Epithelial cell of esophagus (primary cell): ENCODE data around the gene SYVN1.

Experiments used
- DNase-seq: peaks from one replicate; pipeline ENCODE4 v3.0.0; 2010; ENCODE audit warnings: low read depth
- H3K4me3 ChIP-seq: 2 replicates; pipeline ENCODE4 v1.5.1; 2011; ENCODE audit warnings: mild to moderate bottlenecking, low read length, control low read depth
- TF ChIP-seq, protein P1 (sequence below): IDR thresholded peaks from 2 replicates; pipeline ENCODE4 v1.5.1; 2011; ENCODE audit warnings: low read depth, mild to moderate bottlenecking, low read length, control low read depth, inconsistent platforms; ENCODE audit not compliant: insufficient read depth; ENCODE audit errors: missing control alignments

The SYVN1 gene

DNA sequence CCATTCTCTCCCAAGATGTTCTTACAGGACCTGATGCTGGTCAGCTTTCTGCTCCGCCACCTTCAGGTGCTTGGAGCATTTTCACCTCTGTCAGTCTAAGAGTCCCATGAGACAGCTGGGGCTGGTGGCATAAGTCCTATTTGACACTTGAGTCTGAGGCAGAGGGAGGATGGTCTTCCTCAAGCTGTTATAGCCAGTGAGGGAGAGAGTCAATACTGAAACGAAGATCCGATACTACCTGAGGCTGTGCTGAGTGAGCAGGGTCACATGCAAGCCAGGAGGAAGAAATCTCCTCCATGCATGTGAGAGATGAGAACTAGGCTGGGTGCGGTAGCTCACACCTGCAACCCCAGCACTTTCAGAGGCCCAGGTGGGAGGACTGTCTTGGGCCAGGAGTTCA lies 44.7 kb downstream of the SYVN1 start:
- TF ChIP-seq, protein P1, sequence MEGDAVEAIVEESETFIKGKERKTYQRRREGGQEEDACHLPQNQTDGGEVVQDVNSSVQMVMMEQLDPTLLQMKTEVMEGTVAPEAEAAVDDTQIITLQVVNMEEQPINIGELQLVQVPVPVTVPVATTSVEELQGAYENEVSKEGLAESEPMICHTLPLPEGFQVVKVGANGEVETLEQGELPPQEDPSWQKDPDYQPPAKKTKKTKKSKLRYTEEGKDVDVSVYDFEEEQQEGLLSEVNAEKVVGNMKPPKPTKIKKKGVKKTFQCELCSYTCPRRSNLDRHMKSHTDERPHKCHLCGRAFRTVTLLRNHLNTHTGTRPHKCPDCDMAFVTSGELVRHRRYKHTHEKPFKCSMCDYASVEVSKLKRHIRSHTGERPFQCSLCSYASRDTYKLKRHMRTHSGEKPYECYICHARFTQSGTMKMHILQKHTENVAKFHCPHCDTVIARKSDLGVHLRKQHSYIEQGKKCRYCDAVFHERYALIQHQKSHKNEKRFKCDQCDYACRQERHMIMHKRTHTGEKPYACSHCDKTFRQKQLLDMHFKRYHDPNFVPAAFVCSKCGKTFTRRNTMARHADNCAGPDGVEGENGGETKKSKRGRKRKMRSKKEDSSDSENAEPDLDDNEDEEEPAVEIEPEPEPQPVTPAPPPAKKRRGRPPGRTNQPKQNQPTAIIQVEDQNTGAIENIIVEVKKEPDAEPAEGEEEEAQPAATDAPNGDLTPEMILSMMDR: no peak
- no peak for DNase-seq
- H3K4me3 ChIP-seq: no peak overlapping the region

GRCh38 chr11:65087827-65088226 lies 46.5 kb downstream of the SYVN1 start:
- DNase-seq: no peak
- TF ChIP-seq, protein P1: no peak
- no peak overlapping the region for H3K4me3 ChIP-seq

DNA sequence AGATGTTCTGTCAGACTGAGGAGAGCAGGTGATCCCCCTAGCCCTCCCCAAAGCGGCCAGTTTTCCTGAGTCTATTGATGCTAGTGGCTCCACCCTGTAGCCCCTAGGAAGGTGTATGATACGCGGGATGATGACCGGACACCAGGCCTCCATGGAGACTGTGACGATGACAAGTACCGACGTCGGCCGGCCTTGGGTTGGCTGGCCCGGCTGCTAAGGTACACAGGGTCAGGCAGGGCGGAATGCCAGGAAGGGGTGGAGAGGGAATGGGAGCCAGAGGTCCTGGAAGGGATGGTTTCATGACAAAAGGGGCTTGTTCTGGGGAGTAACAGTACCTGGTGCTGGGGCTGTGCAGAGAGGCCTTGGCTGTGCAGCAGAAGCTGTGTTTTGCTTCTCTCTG lies 47.1 kb downstream of the SYVN1 start:
- DNase-seq: no peak
- H3K4me3 ChIP-seq: no peak overlapping the region
- TF ChIP-seq, protein P1: no peak

DNA sequence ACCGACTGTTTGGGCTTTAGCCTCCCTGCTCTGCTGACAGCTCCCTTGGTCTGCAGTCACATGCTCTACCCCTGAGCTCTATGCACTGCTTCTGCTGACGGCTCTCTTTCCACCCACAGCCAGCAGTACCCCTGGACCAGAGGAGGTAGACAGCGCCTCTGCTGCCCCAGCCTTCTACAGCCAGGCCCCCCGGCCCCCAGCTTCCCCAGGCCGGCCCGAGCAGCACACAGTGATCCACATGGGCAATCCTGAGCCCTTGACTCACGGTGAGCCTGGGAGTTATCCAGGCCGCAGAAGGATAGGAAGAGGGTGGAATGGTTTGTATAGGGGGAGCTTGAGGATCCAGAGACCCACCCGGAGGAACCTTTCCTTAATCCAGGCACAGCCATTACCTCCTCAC lies 47.5 kb downstream of the SYVN1 start:
- no peak overlapping the region for H3K4me3 ChIP-seq
- TF ChIP-seq, protein P1: no peak
- DNase-seq: no peak

- TF ChIP-seq, protein P1: no peak
- no peak overlapping the region for H3K4me3 ChIP-seq
Observed at GRCh38 chr11:65085446-65085845, 48.9 kb downstream of the SYVN1 start.

GRCh38 chr11:65084598-65085375 lies 49.5 kb downstream of the SYVN1 start:
- DNase-seq: no peak
- TF ChIP-seq, protein P1: no peak
- peak overlapping the region; percentile 98 for H3K4me3 ChIP-seq

More at GRCh38 chr11:65085446-65085845, 48.9 kb downstream of the SYVN1 start:
- no peak for DNase-seq
